OCI-LY3 (cell line): ENCODE measurements around the gene TMEM11.
"Not testable (repeated sequence)": the region's sequence is repeated elsewhere in the genome, so short reads cannot be mapped to it uniquely, and the experiment has no call there.

Experiments used
- H2AFZ ChIP-seq: fragments of 200-600, 300-600 bp; shearing (Covaris generic); 2 replicates; pipeline ENCODE4 v1.6.0; 2014; ENCODE audit warnings: antibody characterized with exemption, low read depth, low read length
- H3K27ac ChIP-seq: fragments of 200-600, 300-600 bp; sonication (generic); 2 replicates; pipeline ENCODE4 v1.5.1; 2014; ENCODE audit warnings: mild to moderate bottlenecking, low read length, moderate library complexity, mixed read lengths
- H3K27me3 ChIP-seq: fragments of 200-600, 300-600 bp; sonication (generic); 2 replicates; pipeline ENCODE4 v1.6.1; 2014; ENCODE audit warnings: low read depth, low read length, mixed read lengths
- H3K36me3 ChIP-seq: fragments of 200-600, 300-600 bp; sonication (generic); replicated peaks from 2 replicates; pipeline ENCODE3; 2014; ENCODE audit warnings: low read depth, low read length, mixed read lengths
- H3K4me1 ChIP-seq: fragments of 300-600, 200-600 bp; sonication (generic); 2 replicates; pipeline ENCODE4 v1.6.1; 2014; ENCODE audit warnings: low read length, mixed read lengths
- H3K4me2 ChIP-seq: fragments of 200-600, 300-600 bp; sonication (generic); 2 replicates; pipeline ENCODE4 v1.6.1; 2014; ENCODE audit warnings: low read length, mixed read lengths
- H3K4me3 ChIP-seq: fragments of 300-600, 200-600 bp; sonication (generic); 2 replicates; pipeline ENCODE4 v1.5.1; 2014; ENCODE audit warnings: antibody characterized with exemption, mild to moderate bottlenecking, low read length, moderate library complexity
- H3K79me2 ChIP-seq: fragments of 300-600, 200-600 bp; shearing (Covaris generic); 2 replicates; pipeline ENCODE4 v1.6.1; 2014; ENCODE audit warnings: mild to moderate bottlenecking, low read length, mixed read lengths
- H3K9ac ChIP-seq: fragments of 300-600, 200-600 bp; shearing (Covaris generic); 2 replicates; pipeline ENCODE4 v1.6.0; 2014; ENCODE audit warnings: mild to moderate bottlenecking, low read length, moderate library complexity
- H3K9me3 ChIP-seq: fragments of 200-600, 300-600 bp; shearing (Covaris generic); 2 replicates; pipeline ENCODE4 v1.6.1; 2014; ENCODE audit warnings: low read length, mixed read lengths; ENCODE audit not compliant: insufficient read depth
- H4K20me1 ChIP-seq: fragments of 200-600, 300-600 bp; sonication (generic); 2 replicates; pipeline ENCODE4 v1.6.1; 2016; ENCODE audit warnings: low read length, mixed read lengths; ENCODE audit not compliant: insufficient read depth
- EZH2phosphoT487 ChIP-seq: fragments of 200-600 bp; shearing (Covaris generic); IDR thresholded peaks from 2 replicates; pipeline ENCODE4 v1.6.1; 2018; ENCODE audit warnings: antibody characterized with exemption, mixed run types, low read depth
- TF ChIP-seq, protein P1 (sequence below): fragments of 200-600, 300-600 bp; sonication (generic); IDR thresholded peaks from 2 replicates; pipeline ENCODE4 v1.5.1; 2014; ENCODE audit warnings: antibody characterized with exemption, low read length, low read depth

The TMEM11 gene

GRCh38 chr17:21193031-21193430 lies 20.9 kb downstream of the TMEM11 start:
- H3K4me1 ChIP-seq: no peaks in the 10 kb centered on the region
- H3K4me2 ChIP-seq: no peak overlapping the region
- H3K27me3 ChIP-seq: no peaks in the 10 kb centered on the region
- no peak overlapping the region for H3K27ac ChIP-seq
- H3K36me3 ChIP-seq: no peaks in the 10 kb centered on the region
- no peak overlapping the region for H2AFZ ChIP-seq
- no peaks in the 10 kb centered on the region for H3K79me2 ChIP-seq
- H3K4me3 ChIP-seq: no peak overlapping the region
- no peaks in the 10 kb centered on the region for H4K20me1 ChIP-seq
- no peak overlapping the region for H3K9ac ChIP-seq
- TF ChIP-seq EZH2phosphoT487: no peak
- TF ChIP-seq, protein P1, sequence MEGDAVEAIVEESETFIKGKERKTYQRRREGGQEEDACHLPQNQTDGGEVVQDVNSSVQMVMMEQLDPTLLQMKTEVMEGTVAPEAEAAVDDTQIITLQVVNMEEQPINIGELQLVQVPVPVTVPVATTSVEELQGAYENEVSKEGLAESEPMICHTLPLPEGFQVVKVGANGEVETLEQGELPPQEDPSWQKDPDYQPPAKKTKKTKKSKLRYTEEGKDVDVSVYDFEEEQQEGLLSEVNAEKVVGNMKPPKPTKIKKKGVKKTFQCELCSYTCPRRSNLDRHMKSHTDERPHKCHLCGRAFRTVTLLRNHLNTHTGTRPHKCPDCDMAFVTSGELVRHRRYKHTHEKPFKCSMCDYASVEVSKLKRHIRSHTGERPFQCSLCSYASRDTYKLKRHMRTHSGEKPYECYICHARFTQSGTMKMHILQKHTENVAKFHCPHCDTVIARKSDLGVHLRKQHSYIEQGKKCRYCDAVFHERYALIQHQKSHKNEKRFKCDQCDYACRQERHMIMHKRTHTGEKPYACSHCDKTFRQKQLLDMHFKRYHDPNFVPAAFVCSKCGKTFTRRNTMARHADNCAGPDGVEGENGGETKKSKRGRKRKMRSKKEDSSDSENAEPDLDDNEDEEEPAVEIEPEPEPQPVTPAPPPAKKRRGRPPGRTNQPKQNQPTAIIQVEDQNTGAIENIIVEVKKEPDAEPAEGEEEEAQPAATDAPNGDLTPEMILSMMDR: no peak
- no peaks in the 10 kb centered on the region for H3K9me3 ChIP-seq

DNA sequence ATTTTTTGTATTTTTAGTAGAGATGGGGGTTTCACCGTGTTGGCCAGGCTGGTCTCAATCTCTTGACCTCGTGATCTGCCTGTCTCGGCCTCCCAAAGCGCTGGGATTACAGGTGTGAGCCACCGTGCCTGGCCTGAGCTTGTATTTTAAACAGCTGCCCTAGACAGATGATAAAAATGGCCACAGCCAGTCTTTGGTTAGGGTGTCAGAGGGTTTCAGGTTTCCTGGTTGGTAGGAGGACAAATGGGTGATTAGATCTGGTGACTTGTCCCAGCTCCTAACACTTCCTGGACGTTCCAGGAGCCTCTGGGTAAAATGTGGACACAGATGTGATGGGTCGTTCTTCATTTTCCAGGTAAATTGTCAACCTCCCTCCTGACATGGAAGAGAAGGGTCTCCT lies 21.5 kb downstream of the TMEM11 start:
- not testable (repeated sequence) for H3K4me3 ChIP-seq, H3K36me3 ChIP-seq, H3K9me3 ChIP-seq, H4K20me1 ChIP-seq, H2AFZ ChIP-seq, H3K4me1 ChIP-seq, H3K9ac ChIP-seq, H3K79me2 ChIP-seq, H3K27me3 ChIP-seq, H3K4me2 ChIP-seq, H3K27ac ChIP-seq

GRCh38 chr17:21191698-21192097 lies 22.3 kb downstream of the TMEM11 start:
- Histone ChIP-seq H3K4me3 (no peak overlapping the region), H3K4me1 (no peaks in the 10 kb centered on the region), H4K20me1 (no peaks in the 10 kb centered on the region), H3K27ac (no peak overlapping the region), H2AFZ (no peak overlapping the region), H3K9me3 (no peaks in the 10 kb centered on the region), H3K79me2 (no peaks in the 10 kb centered on the region), H3K9ac (no peak overlapping the region), H3K4me2 (no peak overlapping the region), H3K36me3 (no peaks in the 10 kb centered on the region), H3K27me3 (no peaks in the 10 kb centered on the region)
- TF ChIP-seq EZH2phosphoT487: no peak
- TF ChIP-seq, protein P1: no peak

- no peaks in the 10 kb centered on the region for H3K36me3 ChIP-seq
- H2AFZ ChIP-seq: no peak overlapping the region
Observed at GRCh38 chr17:21190078-21190477, 23.9 kb downstream of the TMEM11 start.

More at GRCh38 chr17:21190078-21190477, 23.9 kb downstream of the TMEM11 start:
- no peaks in the 10 kb centered on the region for H3K9me3 ChIP-seq
- H3K27me3 ChIP-seq: no peaks in the 10 kb centered on the region
- H3K4me1 ChIP-seq: no peaks in the 10 kb centered on the region
- H3K79me2 ChIP-seq: no peaks in the 10 kb centered on the region
- no peak overlapping the region for H3K27ac ChIP-seq
- H3K4me3 ChIP-seq: no peak overlapping the region
- no peak overlapping the region for H3K9ac ChIP-seq
- no peaks in the 10 kb centered on the region for H4K20me1 ChIP-seq
- H3K4me2 ChIP-seq: no peak overlapping the region
- TF ChIP-seq EZH2phosphoT487: no peak
- TF ChIP-seq, protein P1: no peak
